Ovary (tissue), 3 donors: ENCODE results near the gene SULT2B1.

Experiments
- EP300 ChIP-seq: sonication (generic); formaldehyde crosslinking; IDR thresholded peaks from one replicate; pipeline ENCODE4 v1.6.1; 2017; ENCODE audit warnings: antibody characterized with exemption
- POLR2A ChIP-seq: fragments of 450-650 bp; IDR thresholded peaks from one replicate; pipeline ENCODE4 v1.6.1; 2017; ENCODE audit warnings: antibody characterized with exemption, mild to moderate bottlenecking, moderate library complexity
- TF ChIP-seq, protein P1 (sequence below), 3 donors: fragments of 450-650 bp in 2 of 3; fragments of 200-600 bp in 1 of 3; IDR thresholded peaks; one replicate each; pipeline versions ENCODE4 v1.5.1 to v1.8.0; 2016 to 2022; ENCODE audit warnings: antibody characterized with exemption in 3 of 3, mild to moderate bottlenecking in 1 of 3
- donor health status: DM: no; HTN: no; CAD: no.

DNA sequence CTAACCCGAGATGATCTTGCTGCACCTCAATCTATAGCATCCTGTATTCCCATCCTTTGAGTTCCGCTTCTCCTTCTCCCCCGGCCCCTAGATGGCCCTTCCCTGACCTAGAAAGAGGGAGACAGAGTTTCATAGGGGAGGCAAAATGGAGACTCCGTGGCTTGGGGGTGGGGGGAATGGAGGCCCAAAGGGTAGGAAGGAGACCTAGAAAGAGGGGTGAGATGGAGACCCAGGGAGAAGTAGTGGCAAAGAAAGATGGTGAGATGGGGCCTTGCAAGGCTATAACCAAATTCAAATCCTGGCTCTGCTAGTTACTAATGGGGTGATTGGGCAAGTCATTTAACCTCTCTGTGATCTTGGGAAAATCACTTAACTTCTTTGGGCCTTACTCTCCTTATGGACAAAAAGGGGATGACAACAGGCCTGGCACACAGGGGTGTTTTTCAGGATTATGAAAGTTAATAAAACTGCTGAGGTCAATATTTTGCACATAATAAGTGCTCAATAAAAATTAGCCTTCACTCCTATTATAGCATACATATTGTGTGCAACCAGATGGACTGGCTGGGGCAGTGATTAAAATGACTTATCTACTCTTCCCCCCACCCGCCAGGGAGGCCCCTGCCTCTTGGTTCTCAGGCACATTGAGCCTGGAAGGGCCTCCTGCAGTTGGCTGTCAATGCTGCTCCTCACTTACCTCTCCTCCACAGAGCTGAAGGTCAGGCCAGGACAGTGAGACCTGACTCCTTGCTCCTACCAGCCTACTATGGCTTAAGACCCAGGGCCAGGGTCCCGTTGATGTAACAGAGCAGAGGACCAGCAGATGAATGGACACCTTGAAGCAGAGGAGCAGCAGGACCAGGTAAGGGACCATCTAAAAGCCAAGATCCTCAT, 68.0 kb downstream of the SULT2B1 start:
- TF ChIP-seq, protein P1, sequence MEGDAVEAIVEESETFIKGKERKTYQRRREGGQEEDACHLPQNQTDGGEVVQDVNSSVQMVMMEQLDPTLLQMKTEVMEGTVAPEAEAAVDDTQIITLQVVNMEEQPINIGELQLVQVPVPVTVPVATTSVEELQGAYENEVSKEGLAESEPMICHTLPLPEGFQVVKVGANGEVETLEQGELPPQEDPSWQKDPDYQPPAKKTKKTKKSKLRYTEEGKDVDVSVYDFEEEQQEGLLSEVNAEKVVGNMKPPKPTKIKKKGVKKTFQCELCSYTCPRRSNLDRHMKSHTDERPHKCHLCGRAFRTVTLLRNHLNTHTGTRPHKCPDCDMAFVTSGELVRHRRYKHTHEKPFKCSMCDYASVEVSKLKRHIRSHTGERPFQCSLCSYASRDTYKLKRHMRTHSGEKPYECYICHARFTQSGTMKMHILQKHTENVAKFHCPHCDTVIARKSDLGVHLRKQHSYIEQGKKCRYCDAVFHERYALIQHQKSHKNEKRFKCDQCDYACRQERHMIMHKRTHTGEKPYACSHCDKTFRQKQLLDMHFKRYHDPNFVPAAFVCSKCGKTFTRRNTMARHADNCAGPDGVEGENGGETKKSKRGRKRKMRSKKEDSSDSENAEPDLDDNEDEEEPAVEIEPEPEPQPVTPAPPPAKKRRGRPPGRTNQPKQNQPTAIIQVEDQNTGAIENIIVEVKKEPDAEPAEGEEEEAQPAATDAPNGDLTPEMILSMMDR (IDR thresholded peaks at IDR 0.05) = peak in 2 of 3 donors; percentile 14 to 24
- TF ChIP-seq POLR2A = no peak
- no peak for TF ChIP-seq EP300
